Right ventricle myocardium inferior (tissue), 1 donor: ENCODE data around the gene TMPRSS11F. TPM values are rescaled to one million over a fixed set of nuclear protein-coding genes. Genes with fewer than 3 reads are reported as not detected.

ENCODE experiments used
- ATAC-seq: fragments of 200-7000 bp; cut with Tn5 transposase; one replicate; pipeline ENCODE4 v1.9.1; 2020; ENCODE audit warnings: mild to moderate bottlenecking, moderate library complexity
- DNase-seq: peaks from one replicate; pipeline ENCODE4 v3.0.0; 2021; ENCODE audit errors: missing footprints
- intact Hi-C: fragments of 100-400 bp; cut with DNase I; formaldehyde crosslinking; loops from one replicate; pipeline ENCODE4 v1.11.0; 2022
- total RNA-seq: library from RNA; stranded (reverse); fragmentation: NEBNext Ultra II Directional; extraction: Animal tissue kit (Norgen Biotek cat#: 25700); gene quantifications from one replicate; pipeline ENCODE4 v1.2.1, GENCODE V29; 2021
- donor health status: DM: no; HTN: yes; CAD: no; lungs with severe emphysema.

The TMPRSS11F gene
- total RNA-seq, 1 donor from 2014 or later, result not detected

DNA sequence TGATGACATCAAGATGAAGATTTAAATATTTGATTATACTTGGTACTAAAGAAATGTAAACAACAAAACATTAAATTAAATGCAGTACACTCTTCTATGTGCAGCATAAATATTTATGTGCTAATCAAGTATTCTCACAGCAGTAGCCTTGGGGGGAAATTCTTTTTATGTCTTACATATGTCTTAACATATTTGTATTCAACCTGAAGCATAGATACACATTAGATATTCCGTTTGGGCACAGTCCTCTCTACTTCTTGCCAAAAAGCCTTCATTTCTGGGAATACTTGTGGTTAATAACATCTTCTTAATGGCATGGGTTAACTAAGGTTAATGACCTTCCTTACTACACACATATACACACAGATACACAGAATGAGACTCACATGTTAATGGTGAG lies 19.8 kb downstream of the TMPRSS11F start:
- DNase-seq, result no peak
- intact Hi-C loops, result no loop called here
- ATAC-seq, result no peak

DNA sequence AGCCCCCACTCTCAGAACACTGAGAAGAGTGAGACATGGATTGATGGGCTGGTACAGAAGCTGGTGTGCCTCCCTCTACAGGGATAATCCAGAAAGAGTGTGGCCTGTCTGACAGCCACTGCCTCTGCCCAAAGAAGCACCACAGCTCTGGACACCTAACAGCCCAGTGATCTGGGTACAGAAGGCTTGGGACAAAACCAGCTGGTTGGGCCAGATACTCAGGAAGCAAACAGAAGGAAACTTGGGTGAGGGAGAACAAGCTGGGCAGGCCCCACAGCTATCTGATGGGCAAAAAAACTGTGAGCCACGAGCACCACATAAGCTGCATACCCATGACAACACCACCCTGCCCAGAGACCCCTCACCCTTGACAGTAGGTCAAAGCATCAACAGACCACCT lies 46.9 kb downstream of the TMPRSS11F start:
- no peak for DNase-seq
- intact Hi-C loops, result no loop called here
- no peak for ATAC-seq

GRCh38 chr4:68079928-68080327 lies 49.7 kb downstream of the TMPRSS11F start:
- DNase-seq (no peak), ATAC-seq (no peak)
- intact Hi-C loops, result no loop called here

DNA sequence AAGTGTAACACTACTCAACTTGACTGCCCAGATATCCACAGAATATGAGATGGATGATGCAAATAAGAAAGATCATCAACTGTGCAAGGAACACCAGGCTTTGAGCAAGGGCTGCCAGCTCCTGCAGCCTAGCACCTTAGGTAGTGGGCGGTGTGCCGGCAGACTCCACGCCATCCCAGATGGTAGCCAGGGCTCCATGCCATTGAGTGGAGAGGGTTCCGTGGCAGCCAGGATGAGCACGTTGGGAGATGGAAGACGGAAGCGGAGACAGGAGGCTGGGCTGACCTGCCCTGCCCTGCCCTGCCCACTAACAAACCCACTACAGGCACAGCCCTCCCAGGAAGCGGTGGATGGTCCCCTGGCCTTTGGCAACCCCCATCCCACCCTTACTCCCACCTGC lies 51.9 kb downstream of the TMPRSS11F start:
- ATAC-seq (no peak), DNase-seq (no peak)
- intact Hi-C loops, result no loop called here

DNA sequence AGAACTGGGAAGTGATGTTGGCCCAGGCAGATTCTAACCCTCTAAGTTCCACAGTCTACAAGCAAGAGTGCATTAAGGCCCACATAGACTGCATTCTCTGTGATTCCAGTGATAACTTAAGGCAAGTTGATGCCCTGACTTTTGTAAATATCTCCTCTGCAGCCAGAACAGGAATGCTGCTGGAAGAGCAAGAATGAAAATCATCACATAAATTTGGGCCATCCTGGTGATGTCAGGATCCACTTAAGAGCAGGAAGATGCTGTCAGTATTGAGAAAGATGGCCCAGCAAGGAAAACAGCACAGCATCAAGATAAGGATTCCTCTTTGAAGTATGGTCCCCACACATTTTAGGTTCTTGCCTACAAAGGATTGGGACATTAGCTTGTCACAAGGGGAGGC lies 52.4 kb downstream of the TMPRSS11F start:
- DNase-seq (no peak), ATAC-seq (no peak)
- intact Hi-C loops, result no loop called here

DNA sequence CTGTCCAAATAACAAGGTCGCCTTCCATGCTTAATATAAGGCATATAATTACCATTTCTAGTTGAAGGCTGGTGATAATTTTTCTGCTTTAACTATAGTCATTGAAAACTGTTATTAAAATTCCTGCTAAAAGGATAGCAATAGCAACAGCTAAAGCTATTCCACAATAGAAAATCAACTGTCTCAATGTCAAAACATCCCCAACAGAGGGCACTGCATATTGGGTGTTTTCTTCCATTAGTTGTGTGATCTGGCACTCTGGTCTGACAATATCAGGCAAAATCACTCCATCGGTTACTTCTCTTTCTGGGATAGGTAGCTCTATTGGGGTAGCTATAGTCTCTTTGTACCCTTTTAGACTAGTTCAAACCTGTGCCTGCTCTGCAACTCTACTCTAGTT lies 53.5 kb downstream of the TMPRSS11F start:
- ATAC-seq (no peak), DNase-seq (no peak)
- intact Hi-C loops, result no loop called here

DNA sequence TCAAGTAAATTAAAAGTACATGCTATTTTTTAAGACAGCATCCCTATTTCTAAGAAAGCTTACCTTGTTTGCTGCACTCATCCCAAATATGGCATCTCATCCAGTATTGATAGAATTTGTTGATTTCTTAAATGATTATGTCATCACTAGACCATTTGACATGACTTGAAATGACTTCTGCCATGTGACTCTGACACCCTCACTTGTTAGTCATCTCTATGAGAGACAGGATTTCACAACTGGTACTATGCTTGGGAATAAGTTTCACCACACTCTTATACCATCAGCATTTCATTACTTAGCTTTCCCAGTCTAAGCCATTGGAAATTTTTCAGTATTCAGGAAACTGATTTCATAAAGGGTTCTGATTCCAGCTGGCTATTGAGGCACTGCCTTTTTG lies 55.3 kb downstream of the TMPRSS11F start:
- no peak for DNase-seq
- intact Hi-C loops, result no loop called here
- no peak for ATAC-seq

DNA sequence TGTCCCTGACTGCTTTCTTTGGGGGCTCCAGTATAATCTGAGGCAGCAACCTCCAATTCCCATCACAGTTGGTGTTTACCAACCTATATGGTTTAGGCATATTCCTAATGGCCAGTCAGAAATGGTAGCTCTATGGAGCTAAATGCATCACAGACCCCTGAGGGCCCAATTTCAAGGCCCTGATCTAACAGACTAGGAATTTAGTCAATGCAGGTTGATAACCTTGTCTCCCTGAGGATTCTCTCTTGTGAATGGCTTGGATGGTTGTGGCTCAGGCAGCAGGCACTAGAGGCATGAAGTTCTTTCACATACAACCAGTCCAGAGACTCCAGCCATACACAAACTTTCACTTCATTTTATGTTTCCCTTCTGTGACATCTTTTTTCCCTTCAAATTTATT lies 59.4 kb downstream of the TMPRSS11F start:
- intact Hi-C loops, result no loop called here
- DNase-seq (no peak), ATAC-seq (no peak)

GRCh38 chr4:68062501-68062900 lies 67.2 kb downstream of the TMPRSS11F start:
- ATAC-seq, result no peak
- intact Hi-C loops, result no loop called here
- no peak for DNase-seq

GRCh38 chr4:68038272-68038671 lies 91.4 kb downstream of the TMPRSS11F start:
- DNase-seq, result no peak
- intact Hi-C loops, result no loop called here
- ATAC-seq, result no peak

- DNase-seq (no peak), ATAC-seq (no peak)
- intact Hi-C loops, result no loop called here
These were observed 108.5 kb downstream of the TMPRSS11F start for GRCh38 chr4:68021185-68021584.

GRCh38 chr4:68011684-68012083 lies 118.0 kb downstream of the TMPRSS11F start:
- no peak for ATAC-seq
- intact Hi-C loops, result no loop called here

More at GRCh38 chr4:68011684-68012083, 118.0 kb downstream of the TMPRSS11F start:
- no peak for DNase-seq

Other genes starting within 250 kb of the TMPRSS11F start
- not detected for gene TMPRSS11D, start 245.9 kb downstream of the TMPRSS11F start, total RNA-seq
- not detected for gene TMPRSS11A, start 166.4 kb downstream of the TMPRSS11F start, total RNA-seq
- not detected for gene TMPRSS11B, start 115.8 kb upstream of the TMPRSS11F start, total RNA-seq
- gene YTHDC1, start 220.2 kb upstream of the TMPRSS11F start, total RNA-seq, result 52.0 TPM